ENCODE data around the gene BICC1.
"Not testable (repeated sequence)": the region's sequence is repeated elsewhere in the genome, so short reads cannot be mapped to it uniquely, and the experiment has no call there.

The BICC1 gene

DNA sequence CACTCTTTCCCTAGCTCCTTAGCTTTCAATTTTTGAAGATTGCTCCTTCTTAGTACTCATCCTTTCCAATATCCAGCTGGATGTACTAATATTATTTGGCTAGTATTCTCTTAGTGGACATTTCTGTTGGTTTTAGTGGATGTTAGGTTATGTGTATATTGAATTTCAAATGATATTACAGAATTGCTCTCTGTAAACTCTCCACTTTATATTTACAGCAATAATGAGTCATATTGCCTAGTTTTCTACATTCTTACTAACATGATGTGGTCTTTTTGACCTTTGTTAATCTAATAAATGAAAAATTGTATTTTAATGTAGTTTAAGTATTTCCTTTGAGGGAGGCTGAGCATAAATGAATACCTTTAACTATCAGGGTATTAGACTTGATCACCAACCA, 69.4 kb downstream of the BICC1 start:
- Histone ChIP-seq H3K27ac (ENCODE audit: low read length) (no peak overlapping the region), H3K27me3 (ENCODE audit: control insufficient read depth, insufficient read depth, low read length) (no peaks in the 10 kb centered on the region), H3K36me3 (ENCODE audit: control insufficient read depth, insufficient read depth, low read length) (no peaks in the 10 kb centered on the region), H3K9me3 (ENCODE audit: control insufficient read depth, insufficient read depth, low read length) (no peaks in the 10 kb centered on the region), H3K4me1 (ENCODE audit: control insufficient read depth, insufficient read depth, low read length) (no peaks in the 10 kb centered on the region), H3K4me3 (ENCODE audit: low read length) (no peak overlapping the region)
- no peak for DNase-seq (ENCODE audit: low read depth, low spot score)

DNA sequence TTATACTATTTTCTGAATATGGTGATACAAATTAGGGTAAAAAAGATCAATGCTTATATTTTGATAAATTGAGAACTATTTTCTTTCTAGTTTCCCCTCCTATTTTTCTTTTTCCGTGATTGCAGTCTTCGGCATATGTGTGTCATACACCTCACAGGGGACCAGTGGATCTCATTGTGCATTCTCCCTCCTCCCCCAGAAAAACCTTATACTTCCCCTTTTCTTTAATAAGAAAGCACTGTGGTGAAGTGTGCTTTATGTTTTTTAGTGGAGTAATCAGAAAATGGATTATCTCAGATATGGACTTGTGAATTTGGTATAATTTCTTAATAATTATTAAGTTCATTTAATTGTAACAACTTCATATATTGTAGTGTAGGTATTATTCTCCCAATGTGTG, 72.8 kb downstream of the BICC1 start:
- Histone ChIP-seq H3K27ac (ENCODE audit: low read length) (no peak overlapping the region), H3K4me3 (ENCODE audit: low read length) (no peak overlapping the region), H3K4me1 (ENCODE audit: control insufficient read depth, insufficient read depth, low read length) (no peaks in the 10 kb centered on the region), H3K9me3 (ENCODE audit: control insufficient read depth, insufficient read depth, low read length) (no peaks in the 10 kb centered on the region), H3K27me3 (ENCODE audit: control insufficient read depth, insufficient read depth, low read length) (no peaks in the 10 kb centered on the region), H3K36me3 (ENCODE audit: control insufficient read depth, insufficient read depth, low read length) (no peaks in the 10 kb centered on the region)
- DNase-seq (ENCODE audit: low read depth, low spot score): no peak
- no CpG with 5 or more reads among the region's 2 CpGs for WGBS (ENCODE audit: insufficient coverage, insufficient read length)

DNA sequence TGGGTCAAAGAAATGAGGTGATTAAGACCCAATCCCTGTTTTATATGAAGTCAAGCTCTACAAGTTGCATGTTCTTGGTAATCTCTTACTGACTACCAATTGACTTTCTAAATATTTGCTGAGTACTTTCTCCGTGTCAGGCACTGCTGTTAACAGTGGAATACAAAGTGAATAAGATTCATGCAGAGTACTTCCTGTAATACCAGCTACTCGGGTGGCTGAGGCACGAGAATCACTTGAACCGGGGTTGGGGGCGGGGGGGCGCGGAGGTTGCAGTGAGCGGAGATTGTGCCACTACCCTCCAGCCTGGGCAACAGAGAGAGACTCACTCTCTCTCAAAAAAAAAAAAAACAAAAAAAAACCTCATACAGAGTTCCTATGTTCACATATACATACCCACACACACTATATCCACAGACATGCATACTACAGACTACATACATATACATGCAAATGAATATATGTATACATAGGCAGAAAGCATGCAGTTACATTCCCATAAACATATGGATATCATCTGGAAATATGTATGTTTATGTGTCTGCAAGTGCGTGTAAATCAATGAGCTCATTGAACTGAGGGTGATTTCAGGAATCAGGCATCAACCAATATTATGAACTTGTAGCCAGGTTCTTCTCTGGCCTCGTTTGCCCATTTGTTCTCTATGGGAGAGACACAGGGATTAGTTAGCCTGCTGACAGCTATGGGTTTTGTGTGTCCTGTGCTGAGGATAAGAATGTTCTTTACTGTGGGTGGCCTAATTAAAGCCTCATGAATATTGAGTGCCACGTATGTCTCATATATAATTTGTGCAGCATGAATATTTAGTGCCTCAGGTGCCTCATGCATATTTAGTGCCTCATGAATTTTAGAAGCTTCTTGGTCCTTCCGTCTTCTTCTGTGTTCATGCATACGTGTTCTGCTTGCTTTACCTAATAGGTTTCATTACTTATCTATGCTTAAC, 73.9 kb downstream of the BICC1 start:
- WGBS (ENCODE audit: insufficient coverage, insufficient read length): no CpG with 5 or more reads among the region's 13 CpGs
- Histone ChIP-seq H3K4me1 (ENCODE audit: control insufficient read depth, insufficient read depth, low read length) (no peaks in the 10 kb centered on the region), H3K27ac (ENCODE audit: low read length) (no peak overlapping the region)

DNA sequence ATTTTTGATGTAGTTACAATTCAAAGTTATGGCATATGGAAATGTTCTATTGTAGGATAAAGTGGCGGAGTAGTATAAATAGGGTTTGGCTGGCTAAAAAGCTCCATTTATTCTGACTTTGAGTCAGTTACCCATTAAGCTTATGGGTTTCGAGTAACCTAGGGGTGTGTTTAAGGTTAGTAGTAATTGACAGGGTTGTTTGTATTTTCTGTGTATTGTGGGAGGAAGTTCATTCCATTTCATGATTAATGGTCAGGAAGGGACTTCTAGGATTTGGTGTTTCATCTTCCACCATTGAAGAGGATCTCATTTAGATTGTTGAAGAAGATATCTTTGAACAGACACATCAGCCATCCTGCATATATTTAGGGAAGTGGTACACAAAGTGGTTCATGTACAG, 75.0 kb downstream of the BICC1 start:
- no CpG with 5 or more reads among the region's 2 CpGs for WGBS (ENCODE audit: insufficient coverage, insufficient read length)
- Histone ChIP-seq H3K27me3 (ENCODE audit: control insufficient read depth, insufficient read depth, low read length) (no peaks in the 10 kb centered on the region), H3K27ac (ENCODE audit: low read length) (no peak overlapping the region), H3K4me3 (ENCODE audit: low read length) (no peak overlapping the region), H3K4me1 (ENCODE audit: control insufficient read depth, insufficient read depth, low read length) (no peaks in the 10 kb centered on the region), H3K9me3 (ENCODE audit: control insufficient read depth, insufficient read depth, low read length) (no peaks in the 10 kb centered on the region), H3K36me3 (ENCODE audit: control insufficient read depth, insufficient read depth, low read length) (no peaks in the 10 kb centered on the region)
- DNase-seq (ENCODE audit: low read depth, low spot score): no peak

More for the DNA sequence above, 73.9 kb downstream of the BICC1 start:
- no peak for DNase-seq (ENCODE audit: low read depth, low spot score)
- no peaks in the 10 kb centered on the region for H3K36me3 ChIP-seq (ENCODE audit: control insufficient read depth, insufficient read depth, low read length)
- H3K4me3 ChIP-seq (ENCODE audit: low read length): no peak overlapping the region
- no peaks in the 10 kb centered on the region for H3K9me3 ChIP-seq (ENCODE audit: control insufficient read depth, insufficient read depth, low read length)
- H3K27me3 ChIP-seq (ENCODE audit: control insufficient read depth, insufficient read depth, low read length): no peaks in the 10 kb centered on the region

DNA sequence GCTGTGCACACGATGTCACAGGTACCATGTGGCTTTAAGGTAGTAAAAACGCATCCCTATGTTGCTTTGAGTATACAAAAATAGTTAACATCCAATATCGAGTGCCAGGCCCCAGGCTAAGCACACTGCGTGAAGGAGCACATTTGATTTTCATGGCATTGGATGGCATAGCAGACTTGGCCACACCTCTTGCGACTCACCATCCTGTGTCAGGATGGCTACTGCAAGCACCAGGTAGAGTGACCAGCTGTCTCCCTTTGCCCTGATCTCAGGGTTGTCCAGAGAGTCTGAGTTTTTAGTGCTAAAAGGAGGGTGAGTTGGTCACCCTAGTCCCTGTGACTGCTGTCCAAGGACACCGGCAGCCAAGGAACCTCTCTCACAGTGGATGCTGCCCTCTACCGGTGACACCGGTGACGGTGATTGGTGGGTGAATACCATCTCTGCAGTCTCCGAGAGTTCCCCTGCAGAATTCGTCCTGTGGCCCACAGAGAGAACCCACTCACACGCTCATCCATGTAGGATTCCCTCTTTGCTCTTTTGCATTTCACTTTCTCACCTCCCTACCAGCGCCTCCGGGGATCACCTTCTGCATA, 76.1 kb downstream of the BICC1 start:
- Histone ChIP-seq H3K36me3 (ENCODE audit: control insufficient read depth, insufficient read depth, low read length) (no peaks in the 10 kb centered on the region), H3K9me3 (ENCODE audit: control insufficient read depth, insufficient read depth, low read length) (no peaks in the 10 kb centered on the region), H3K27me3 (ENCODE audit: control insufficient read depth, insufficient read depth, low read length) (no peaks in the 10 kb centered on the region), H3K27ac (ENCODE audit: low read length) (no peak overlapping the region), H3K4me1 (ENCODE audit: control insufficient read depth, insufficient read depth, low read length) (no peaks in the 10 kb centered on the region), H3K4me3 (ENCODE audit: low read length) (no peak overlapping the region)
- no CpG with 5 or more reads among the region's 14 CpGs for WGBS (ENCODE audit: insufficient coverage, insufficient read length)
- DNase-seq (ENCODE audit: low read depth, low spot score): no peak

DNA sequence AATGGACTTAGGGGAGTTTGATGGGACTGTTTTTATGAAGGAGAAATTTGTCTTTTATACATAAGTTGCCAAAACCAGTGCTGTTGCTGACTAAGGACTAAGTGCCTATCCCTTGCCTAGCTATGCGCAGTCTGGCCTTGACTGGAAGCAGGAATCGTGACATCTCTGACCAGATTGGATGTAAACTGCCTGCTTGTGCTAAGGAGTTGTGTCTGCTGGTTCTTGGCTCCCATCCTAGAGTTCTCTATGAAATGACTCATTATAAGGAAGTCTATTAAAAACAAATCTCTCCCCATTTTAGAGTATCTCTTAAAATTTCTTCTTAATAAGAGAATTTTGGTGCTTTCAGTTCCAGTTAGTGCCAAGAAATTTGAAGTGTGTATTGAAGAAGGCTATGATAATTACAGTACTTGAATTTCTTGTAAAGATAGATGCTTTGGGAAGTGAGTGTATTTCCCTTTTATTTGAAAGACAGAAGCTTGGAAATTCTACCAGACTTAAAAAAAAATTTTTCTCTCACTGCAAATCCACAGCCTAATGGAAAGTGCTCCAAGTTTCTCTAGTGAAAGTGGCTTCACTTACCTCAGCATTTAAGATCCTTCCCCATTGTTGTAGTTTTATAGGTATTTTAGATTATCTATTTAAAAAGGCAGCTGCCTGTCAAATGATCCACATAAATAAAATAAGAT, 77.6 kb downstream of the BICC1 start:
- no peak for DNase-seq (ENCODE audit: low read depth, low spot score)
- no CpG with 5 or more reads among the region's 2 CpGs for WGBS (ENCODE audit: insufficient coverage, insufficient read length)
- H3K27ac ChIP-seq (ENCODE audit: low read length): no peak overlapping the region
- no peaks in the 10 kb centered on the region for H3K27me3 ChIP-seq (ENCODE audit: control insufficient read depth, insufficient read depth, low read length)
- no peaks in the 10 kb centered on the region for H3K9me3 ChIP-seq (ENCODE audit: control insufficient read depth, insufficient read depth, low read length)
- no peaks in the 10 kb centered on the region for H3K36me3 ChIP-seq (ENCODE audit: control insufficient read depth, insufficient read depth, low read length)
- H3K4me1 ChIP-seq (ENCODE audit: control insufficient read depth, insufficient read depth, low read length): no peaks in the 10 kb centered on the region
- H3K4me3 ChIP-seq (ENCODE audit: low read length): no peak overlapping the region

DNA sequence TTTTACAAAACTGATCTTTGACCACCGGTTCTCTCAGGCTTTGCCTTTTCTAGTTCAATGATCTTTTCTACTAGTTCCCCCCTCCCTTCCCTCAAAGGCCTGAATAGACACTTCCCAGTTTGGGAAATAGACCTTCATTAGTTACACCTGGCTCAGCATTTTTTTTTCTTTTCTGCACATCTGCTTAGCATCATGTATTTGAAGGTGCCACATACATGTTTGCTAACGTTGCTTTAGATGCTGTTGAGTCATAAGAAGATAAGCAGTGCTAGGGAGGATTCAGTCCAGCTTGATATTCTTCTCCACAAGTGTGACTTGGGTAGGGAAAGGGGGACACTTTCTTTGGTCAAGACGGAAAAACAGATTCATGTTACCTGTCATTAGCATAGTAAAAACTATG, 78.3 kb downstream of the BICC1 start:
- Histone ChIP-seq H3K4me1 (ENCODE audit: control insufficient read depth, insufficient read depth, low read length) (no peaks in the 10 kb centered on the region), H3K36me3 (ENCODE audit: control insufficient read depth, insufficient read depth, low read length) (no peaks in the 10 kb centered on the region), H3K27me3 (ENCODE audit: control insufficient read depth, insufficient read depth, low read length) (no peaks in the 10 kb centered on the region), H3K9me3 (ENCODE audit: control insufficient read depth, insufficient read depth, low read length) (no peaks in the 10 kb centered on the region), H3K4me3 (ENCODE audit: low read length) (no peak overlapping the region), H3K27ac (ENCODE audit: low read length) (no peak overlapping the region)
- no CpG with 5 or more reads among the region's 3 CpGs for WGBS (ENCODE audit: insufficient coverage, insufficient read length)
- no peak for DNase-seq (ENCODE audit: low read depth, low spot score)

DNA sequence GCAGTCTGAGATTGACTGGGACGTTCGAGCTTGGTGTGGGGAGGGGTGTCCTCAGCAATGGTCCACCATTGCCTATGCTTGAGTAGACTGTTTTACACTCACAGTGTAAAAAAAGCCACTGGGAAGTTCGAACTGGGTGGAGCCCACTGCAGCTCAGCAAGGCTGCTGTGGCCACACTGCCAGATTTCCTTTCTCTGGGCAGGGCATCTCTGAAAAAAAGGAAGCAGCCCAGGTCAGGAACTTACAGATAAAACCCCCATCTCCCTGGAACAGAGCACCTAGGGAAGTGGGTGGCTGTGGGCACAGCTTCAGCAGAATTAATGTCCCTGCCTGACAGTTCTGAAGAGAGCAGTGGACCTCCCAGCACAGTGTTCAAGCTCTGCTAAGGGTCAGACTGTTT, 80.3 kb downstream of the BICC1 start:
- no peak overlapping the region for H3K4me3 ChIP-seq (ENCODE audit: low read length)
- H3K4me1 ChIP-seq (ENCODE audit: control insufficient read depth, insufficient read depth, low read length): no peaks in the 10 kb centered on the region
- H3K36me3 ChIP-seq (ENCODE audit: control insufficient read depth, insufficient read depth, low read length): no peaks in the 10 kb centered on the region
- DNase-seq (ENCODE audit: low read depth, low spot score): no peak
- no peaks in the 10 kb centered on the region for H3K27me3 ChIP-seq (ENCODE audit: control insufficient read depth, insufficient read depth, low read length)
- WGBS (ENCODE audit: insufficient coverage, insufficient read length): no CpG with 5 or more reads among the region's 3 CpGs
- H3K9me3 ChIP-seq (ENCODE audit: control insufficient read depth, insufficient read depth, low read length): no peaks in the 10 kb centered on the region
- H3K27ac ChIP-seq (ENCODE audit: low read length): no peak overlapping the region

DNA sequence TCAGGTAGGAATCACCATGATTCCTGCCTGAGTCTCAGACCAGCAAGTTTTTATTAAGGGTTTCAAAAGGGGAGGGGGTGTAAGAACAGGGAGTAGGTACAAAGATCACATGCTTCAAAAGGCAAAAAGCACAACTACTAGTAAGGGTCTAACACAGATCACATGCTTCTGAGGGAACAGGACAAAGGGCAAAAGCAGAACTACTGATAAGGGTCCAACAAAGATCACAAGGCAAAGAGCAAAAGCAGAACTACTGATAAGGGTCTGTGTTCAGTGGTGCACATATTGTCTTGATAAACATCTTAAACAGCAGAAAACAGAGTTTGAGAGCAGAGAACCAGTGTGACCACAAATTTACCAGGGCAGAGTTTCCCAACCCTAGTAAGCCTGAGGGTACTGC, 84.5 kb downstream of the BICC1 start:
- H3K27me3 ChIP-seq (ENCODE audit: control insufficient read depth, insufficient read depth, low read length); H3K27ac ChIP-seq (ENCODE audit: low read length); DNase-seq (ENCODE audit: low read depth, low spot score); H3K4me1 ChIP-seq (ENCODE audit: control insufficient read depth, insufficient read depth, low read length); H3K4me3 ChIP-seq (ENCODE audit: low read length); H3K9me3 ChIP-seq (ENCODE audit: control insufficient read depth, insufficient read depth, low read length); H3K36me3 ChIP-seq (ENCODE audit: control insufficient read depth, insufficient read depth, low read length): not testable (repeated sequence)

DNA sequence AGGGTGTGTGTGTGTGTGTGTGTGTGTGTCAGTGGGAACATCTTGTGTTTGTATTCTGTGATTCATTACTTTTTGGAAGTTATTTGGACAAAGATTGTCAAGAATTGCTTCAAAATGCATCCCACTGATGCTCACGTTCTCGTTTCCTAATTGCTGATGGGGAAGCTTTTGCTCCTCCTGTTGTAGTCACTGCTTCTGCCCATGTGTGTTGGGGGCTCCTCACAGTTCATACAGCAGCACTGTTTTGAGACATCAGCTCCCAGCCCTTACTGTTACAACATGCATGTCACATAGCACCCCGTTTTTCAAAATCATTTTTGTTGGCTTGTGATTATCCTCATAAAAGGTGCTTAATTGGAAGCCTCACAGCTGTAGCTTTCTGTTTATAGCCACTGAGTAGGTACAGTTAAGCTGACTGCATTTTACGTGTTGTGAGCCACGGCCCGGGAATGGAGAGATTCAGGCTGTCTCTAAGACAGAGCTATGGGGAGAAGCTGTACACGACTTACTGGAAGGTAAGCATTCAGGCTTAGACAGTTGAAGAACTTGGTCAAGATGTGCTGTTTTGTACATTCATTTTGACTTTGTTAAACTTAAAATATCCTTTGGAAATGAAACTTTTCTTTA, 87.4 kb downstream of the BICC1 start:
- DNase-seq (ENCODE audit: low read depth, low spot score): no peak

More for the DNA sequence above, 87.4 kb downstream of the BICC1 start:
- H3K4me3 ChIP-seq (ENCODE audit: low read length): no peak overlapping the region
- no peaks in the 10 kb centered on the region for H3K36me3 ChIP-seq (ENCODE audit: control insufficient read depth, insufficient read depth, low read length)
- H3K27ac ChIP-seq (ENCODE audit: low read length): no peak overlapping the region
- no peaks in the 10 kb centered on the region for H3K9me3 ChIP-seq (ENCODE audit: control insufficient read depth, insufficient read depth, low read length)
- H3K27me3 ChIP-seq (ENCODE audit: control insufficient read depth, insufficient read depth, low read length): no peaks in the 10 kb centered on the region
- H3K4me1 ChIP-seq (ENCODE audit: control insufficient read depth, insufficient read depth, low read length): no peaks in the 10 kb centered on the region
- no CpG with 5 or more reads among the region's 7 CpGs for WGBS (ENCODE audit: insufficient coverage, insufficient read length)

Data from iPS DF 6.9 (cell line).